Activated T-cell treated with anti-CD3 and anti-CD28 coated beads, Interleukin-2, amount 50 U/mL, for 1 hour (primary cell): ENCODE data around the gene CITED1.

ENCODE experiments used
- DNase-seq: peaks from one replicate; pipeline ENCODE4 v3.0.0-alpha.2; 2020

CITED1 gene

DNA sequence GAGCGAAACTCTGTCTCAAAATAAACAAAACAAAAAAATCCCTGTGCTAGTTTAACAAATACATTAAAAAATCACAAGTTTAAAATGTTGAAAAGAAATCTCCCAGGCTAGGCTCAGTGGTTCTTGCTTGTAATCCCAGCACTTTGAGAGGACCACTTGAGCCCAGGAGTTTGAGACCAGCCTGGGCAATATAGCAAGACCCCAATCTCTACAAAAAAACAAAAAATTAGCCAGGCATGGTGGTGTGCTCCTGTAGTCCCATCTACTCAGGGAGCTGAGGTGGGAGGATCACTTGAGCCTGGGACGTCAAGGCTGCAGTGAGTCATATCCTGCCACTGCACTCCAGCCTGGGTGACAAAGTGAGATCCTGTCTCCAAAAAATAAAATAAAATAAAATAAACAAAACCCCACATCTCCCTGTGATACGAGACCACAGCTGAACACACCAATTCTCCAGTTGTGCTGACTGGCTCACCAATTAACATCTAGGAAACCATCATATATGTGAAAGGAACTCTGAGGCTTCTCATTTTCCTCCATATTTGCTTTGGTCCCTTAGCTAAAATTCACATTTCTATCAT, 36.0 kb downstream of the CITED1 start:
- no peak for DNase-seq

DNA sequence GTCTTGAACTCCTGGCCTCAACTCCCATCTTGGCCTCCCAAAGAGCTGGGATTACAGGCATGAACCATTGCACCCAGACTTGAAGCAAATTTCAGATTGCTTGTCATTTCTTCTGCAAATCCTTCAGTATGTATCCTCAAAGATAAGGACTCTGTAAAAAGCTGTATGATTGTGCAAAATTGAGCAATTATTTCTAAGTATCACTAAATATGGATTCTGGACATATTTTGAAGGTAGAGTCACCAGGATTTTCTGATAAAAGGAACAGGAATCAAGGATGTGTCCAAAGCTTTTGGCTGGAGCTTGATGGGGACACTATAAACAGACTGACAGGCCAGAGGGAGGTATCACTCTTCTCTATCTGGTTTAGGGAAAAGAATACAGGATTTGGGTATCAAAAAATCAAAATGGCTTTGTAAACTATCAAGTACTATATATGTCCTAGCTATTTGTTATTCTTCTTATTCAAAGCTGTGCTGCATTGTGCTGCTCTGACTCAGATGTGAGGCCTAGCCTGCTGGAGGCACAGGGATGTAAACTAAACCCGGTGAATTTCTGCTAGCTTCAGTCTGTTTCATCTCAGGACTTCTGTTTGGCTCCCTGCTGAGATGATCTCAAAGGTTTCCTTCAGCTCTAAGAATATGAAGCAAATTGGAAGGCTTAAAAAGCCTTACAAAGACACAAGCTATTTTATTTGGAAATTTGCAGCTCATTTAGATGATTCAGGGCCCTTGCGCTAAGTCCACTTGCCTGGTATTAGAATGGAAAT, 36.9 kb downstream of the CITED1 start:
- no peak for DNase-seq

DNA sequence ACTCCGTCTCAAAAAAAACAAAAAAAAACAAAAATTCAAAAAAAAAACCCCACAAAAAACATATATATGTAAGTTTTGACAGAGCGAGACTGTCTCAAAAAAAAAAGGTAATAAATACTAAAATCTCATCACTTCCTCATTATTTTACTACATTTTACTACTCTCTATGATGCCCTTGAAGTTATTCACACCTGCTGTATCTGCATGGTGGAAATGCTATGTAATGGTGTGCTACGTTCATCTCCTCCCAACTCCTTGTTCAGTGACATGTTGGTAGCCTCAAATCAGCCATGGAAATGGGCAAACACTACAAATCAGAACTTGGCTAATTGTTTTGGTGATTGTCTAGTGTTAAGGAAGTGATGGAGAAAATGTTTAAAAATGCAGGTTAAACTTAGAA, 40.5 kb downstream of the CITED1 start:
- DNase-seq, result no peak

DNA sequence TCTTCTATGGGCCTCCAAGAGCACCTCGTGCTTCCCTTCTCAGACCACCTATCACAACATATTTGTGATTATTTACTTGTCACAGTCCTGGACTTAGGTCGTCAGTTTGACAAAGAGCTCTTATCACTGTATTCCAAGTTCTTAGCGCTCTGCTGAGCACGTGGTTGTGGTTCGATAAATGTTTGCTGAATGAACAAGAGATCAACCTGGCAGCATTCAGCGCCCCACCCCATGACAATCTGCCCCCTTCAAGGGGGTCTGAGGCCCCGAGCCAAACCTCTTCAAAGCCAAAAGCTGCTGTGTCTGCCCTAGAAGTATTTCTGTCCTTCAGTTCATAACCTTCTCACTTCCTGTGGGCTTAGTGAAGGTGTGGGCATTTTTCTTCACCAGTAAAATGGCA, 43.6 kb downstream of the CITED1 start:
- no peak for DNase-seq

GRCh38 chrX:72260448-72260847, 45.3 kb downstream of the CITED1 start:
- DNase-seq, result no peak

DNA sequence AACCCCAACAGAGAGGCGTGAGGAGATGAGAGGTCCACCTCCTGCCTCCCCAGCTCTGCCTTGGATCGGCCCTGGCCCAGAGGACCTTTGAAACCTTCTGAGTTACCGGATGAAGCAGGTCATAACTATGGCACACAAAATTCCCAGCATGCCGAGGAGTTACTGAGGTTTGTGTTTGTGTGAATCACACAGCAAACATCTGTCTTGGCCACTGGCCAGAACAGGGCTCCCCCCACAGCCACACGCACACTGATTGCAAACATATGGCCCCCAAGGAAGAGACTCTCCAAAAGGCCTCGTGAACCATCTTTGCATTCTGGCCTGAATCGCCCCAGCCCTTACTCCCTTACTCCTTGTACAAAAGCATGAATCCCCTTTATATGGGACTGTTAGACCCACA, 47.5 kb downstream of the CITED1 start:
- DNase-seq, result no peak

DNA sequence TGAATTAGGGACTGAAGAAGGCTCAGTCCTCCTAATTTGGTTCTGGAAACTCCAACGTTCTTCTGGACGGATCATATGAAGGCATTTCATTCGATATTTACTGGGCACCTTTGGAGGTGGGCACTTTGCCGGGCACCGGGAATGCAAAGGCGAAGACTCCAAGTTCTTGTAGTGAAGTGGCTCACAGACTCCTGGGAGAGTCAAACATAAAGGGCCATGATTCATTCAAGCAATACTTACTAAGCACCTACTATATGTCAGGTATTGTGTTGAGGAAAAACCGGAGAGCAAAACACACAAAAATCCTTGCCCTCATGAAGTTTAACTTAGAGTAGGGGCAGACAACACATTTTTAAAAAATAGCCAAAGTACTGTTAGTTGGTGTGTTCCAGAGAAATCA, 49.9 kb downstream of the CITED1 start:
- DNase-seq, result no peak

GRCh38 chrX:72255445-72255844, 50.3 kb downstream of the CITED1 start:
- DNase-seq, result no peak

DNA sequence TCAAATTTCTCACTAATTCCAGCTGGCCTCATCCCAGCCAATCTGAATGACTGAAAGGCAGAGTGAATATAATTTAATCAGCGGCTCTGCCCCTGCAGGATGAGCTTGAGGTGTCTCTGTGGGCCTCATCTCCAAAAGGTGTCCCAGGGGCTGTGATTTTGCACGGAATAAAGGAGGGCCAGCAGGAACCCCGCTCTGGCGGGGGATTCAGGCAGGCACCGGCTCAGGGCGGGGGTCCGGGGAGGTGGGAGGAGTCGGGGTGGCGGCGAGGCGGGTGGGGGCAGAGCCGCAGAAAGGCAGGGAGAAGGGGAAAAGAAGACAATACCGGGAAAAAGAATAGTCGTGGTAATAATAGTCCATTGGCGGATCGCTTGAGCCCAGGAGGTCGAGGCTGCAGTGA, 50.9 kb downstream of the CITED1 start:
- DNase-seq, result no peak

- no peak for DNase-seq
Measured at GRCh38 chrX:72253686-72254085, 52.0 kb downstream of the CITED1 start.
